HCT116 (cell line): ENCODE data around the gene SYNE3. TPM values are rescaled to one million over a fixed set of nuclear protein-coding genes. Genes with fewer than 3 reads are reported as not detected.

Experiments used
- ATF3 ChIP-seq: IDR thresholded peaks from 2 replicates; pipeline ENCODE4 v1.6.1; 2012
- CTCF ChIP-seq, 3 experiments: fragments of 200-600 bp in 1 of 3; sonication (generic) in 1 of 3; IDR thresholded peaks in 2 of 3; conservative IDR thresholded peaks in 1 of 3; 2 replicates each; pipeline ENCODE4 v1.5.1; 2012 to 2017; ENCODE audit warnings: low read depth in 2 of 3, low read length in 2 of 3, antibody characterized with exemption in 1 of 3, borderline replicate concordance in 1 of 3, control low read depth in 1 of 3, mild to moderate bottlenecking in 1 of 3, mixed read lengths in 1 of 3, mixed run types in 1 of 3, moderate library complexity in 1 of 3; ENCODE audit not compliant: insufficient read depth in 1 of 3
- EGR1 ChIP-seq: IDR thresholded peaks from 2 replicates; pipeline ENCODE4 v1.6.1; 2012; ENCODE audit warnings: low read depth
- ELF1 ChIP-seq: IDR thresholded peaks from 2 replicates; pipeline ENCODE4 v1.6.1; 2012; ENCODE audit warnings: low read depth, borderline replicate concordance
- EZH2 ChIP-seq: fragments of 200-600 bp; sonication (generic); IDR thresholded peaks from 2 replicates; pipeline ENCODE4 v1.6.1; 2017; ENCODE audit warnings: antibody characterized with exemption, mixed run types
- JUND ChIP-seq: IDR thresholded peaks from 2 replicates; pipeline ENCODE4 v1.6.1; 2012
- POLR2A ChIP-seq: IDR thresholded peaks from 2 replicates; pipeline ENCODE4 v1.7.0; 2011; ENCODE audit warnings: borderline replicate concordance; ENCODE audit not compliant: insufficient read depth, insufficient read length; ENCODE audit errors: extremely low read depth
- SIN3A ChIP-seq: IDR thresholded peaks from 2 replicates; pipeline ENCODE4 v1.6.1; 2012; ENCODE audit warnings: low read depth
- SP1 ChIP-seq: IDR thresholded peaks from 2 replicates; pipeline ENCODE4 v1.6.1; 2012; ENCODE audit warnings: low read depth
- SRF ChIP-seq: IDR thresholded peaks from 2 replicates; pipeline ENCODE4 v1.6.1; 2012; ENCODE audit warnings: low read depth
- ZBTB33 ChIP-seq: IDR thresholded peaks from 2 replicates; pipeline ENCODE4 v1.6.1; 2011; ENCODE audit warnings: mild to moderate bottlenecking, low read length, moderate library complexity; ENCODE audit not compliant: insufficient replicate concordance; ENCODE audit errors: extremely low read depth
- ZNF274 ChIP-seq: fragments of 200-500 bp; sonication (Bioruptor generic); IDR thresholded peaks from 2 replicates; pipeline ENCODE4 v1.6.1; 2014; ENCODE audit warnings: mild to moderate bottlenecking, low read depth, low read length, inconsistent platforms
- total RNA-seq: library from RNA; stranded (reverse); gene quantifications from one replicate; pipeline ENCODE4 v1.2.1, GENCODE V29; 2021; ENCODE audit not compliant: unreplicated experiment

SYNE3 gene
- total RNA-seq, 1 experiment from 2014 or later = 3.6 TPM

GRCh38 chr14:95534299-95535225, 18.1 kb upstream of the SYNE3 start, which contains the start of gene GLRX5 (continued):
- TF ChIP-seq EZH2 = no peak
- 0 out of 2 replicates have a peak, but pooled peaks have one; percentile 23 for TF ChIP-seq ELF1
- TF ChIP-seq POLR2A = peak; percentile 36
- TF ChIP-seq JUND = no peak
- no peak for TF ChIP-seq ZNF274
- TF ChIP-seq CTCF (IDR thresholded peaks at IDR 0.05 in 2 of 3, conservative IDR thresholded peaks at IDR 0.05 in 1 of 3; ENCODE audit: borderline replicate concordance in 1 of 3, insufficient read depth in 1 of 3, low read depth in 2 of 3, low read length in 2 of 3) = no peak
- no peak for TF ChIP-seq SRF
- peak; percentile 45; the same call in 1 of the 2 replicates for TF ChIP-seq EGR1
- peak; percentile 84 for TF ChIP-seq SIN3A
- TF ChIP-seq SP1 = peak; percentile 100
- no peak for TF ChIP-seq ATF3
- peak; percentile 33 for TF ChIP-seq ZBTB33
